Vagina (tissue), 2 donors: Measurements from ENCODE around the gene STAB2. TPM values are rescaled to one million over a fixed set of nuclear protein-coding genes. Genes with fewer than 3 reads are reported as not detected.

Source experiments
- DNase-seq, 2 donors: peaks; one replicate each; pipeline ENCODE4 v3.0.0-alpha.2; 2017; ENCODE audit errors: extremely low spot score in 2 of 2
- H3K27ac ChIP-seq: fragments of 200-600 bp; sonication (generic); one replicate; pipeline ENCODE4 v1.5.1; 2019
- H3K27me3 ChIP-seq: fragments of 200-600 bp; sonication (generic); one replicate; pipeline ENCODE4 v1.5.1; 2019
- H3K36me3 ChIP-seq, 2 donors: fragments of 200-600 bp; sonication (generic); one replicate each; pipeline ENCODE4 v1.5.1; 2017 to 2019
- H3K4me1 ChIP-seq: fragments of 200-600 bp; sonication (generic); one replicate; pipeline ENCODE4 v1.5.1; 2019
- H3K4me3 ChIP-seq, 2 donors: fragments of 200-600 bp; sonication (generic); 1 replicate in 1 of 2; 2 replicates in 1 of 2; pipeline ENCODE4 v1.5.1; 2016 to 2019
- H3K9me3 ChIP-seq: fragments of 200-600 bp; sonication (generic); one replicate; pipeline ENCODE4 v1.5.1; 2019
- CTCF ChIP-seq, 3 experiments: fragments of 450-650 bp in 2 of 3; fragments of 200-600 bp in 1 of 3; sonication (generic) in 1 of 3; IDR thresholded peaks; one replicate each; pipeline ENCODE4 v1.5.1; 2017 to 2019; ENCODE audit warnings: antibody characterized with exemption in 3 of 3, mild to moderate bottlenecking in 2 of 3, moderate library complexity in 2 of 3
- POLR2A ChIP-seq, 2 donors: fragments of 450-650 bp; IDR thresholded peaks; one replicate each; pipeline ENCODE4 v1.6.1; 2017; ENCODE audit warnings: antibody characterized with exemption in 2 of 2, mild to moderate bottlenecking in 2 of 2, moderate library complexity in 2 of 2
- POLR2AphosphoS5 ChIP-seq, 2 donors: sonication (generic); formaldehyde crosslinking; IDR thresholded peaks; one replicate each; pipeline ENCODE4 v1.9.0; 2017; ENCODE audit warnings: antibody characterized with exemption in 2 of 2, mild to moderate bottlenecking in 2 of 2, low read depth in 1 of 2; ENCODE audit not compliant: insufficient read depth in 1 of 2
- intact Hi-C: fragments of 100-400 bp; cut with DNase I; formaldehyde crosslinking; loops from one replicate; pipeline ENCODE4 v1.15.1; 2023
- total RNA-seq: library from RNA; depleted of rRNA; stranded (reverse); fragments of >200 nt; gene quantifications from one replicate; pipeline ENCODE4 v1.2.3, GENCODE V29; 2016

Gene STAB2
- total RNA-seq, 1 donor from 2014 or later, result 0.25 TPM

DNA sequence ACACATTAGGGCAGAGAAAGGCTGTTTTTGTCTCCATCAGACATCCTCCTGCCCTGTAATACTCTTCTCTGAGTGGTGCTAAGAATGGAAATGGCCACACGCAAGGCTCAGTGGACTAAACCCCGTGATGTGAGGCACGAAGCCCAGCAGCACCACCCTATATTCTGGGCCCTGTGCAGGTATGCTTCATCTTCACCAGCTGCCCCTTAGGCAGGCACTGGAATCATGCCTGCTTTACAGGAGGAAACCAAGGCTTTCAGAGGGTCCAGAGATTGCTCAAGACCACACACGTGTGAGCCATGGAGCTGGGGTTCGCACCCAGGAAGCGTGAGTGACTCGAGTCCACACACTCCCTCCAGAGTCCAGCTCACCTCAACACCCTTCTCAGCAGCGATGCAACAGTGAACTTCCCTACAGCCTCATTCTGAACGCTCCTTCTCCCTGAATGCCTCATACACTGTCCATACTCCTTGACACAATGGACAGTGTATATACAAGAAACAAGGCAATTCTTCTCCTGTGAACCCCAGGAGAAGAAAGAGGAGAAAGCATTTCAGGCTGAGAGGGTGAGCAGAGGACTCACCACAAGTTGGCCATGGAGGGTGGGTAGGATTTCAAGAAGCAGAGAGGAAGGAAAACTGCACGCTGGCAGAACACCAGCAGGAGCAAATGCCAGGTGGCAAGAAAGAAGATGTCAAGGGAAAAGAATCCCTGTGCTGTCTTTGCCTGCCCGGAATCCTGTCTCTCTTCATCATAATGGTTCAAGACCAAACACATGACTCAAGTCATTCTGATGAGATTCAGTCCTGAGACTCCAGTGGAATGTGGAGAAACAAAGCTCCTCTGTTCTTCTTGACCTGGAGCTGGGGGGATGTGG lies 214.9 kb downstream of the STAB2 start:
- Histone ChIP-seq H3K27me3 (no peaks in the 10 kb centered on the region), H3K4me3 (no peak overlapping the region), H3K9me3 (no peaks in the 10 kb centered on the region), H3K4me1 (peaks cover 47% of the 10 kb centered on the region), H3K36me3 (peaks cover 0 to 5% of the 10 kb centered on the region in 2 donors), H3K27ac (no peak overlapping the region)
- intact Hi-C loops, result no loop called here
- TF ChIP-seq POLR2AphosphoS5 (IDR thresholded peaks at IDR 0.05; ENCODE audit: insufficient read depth in 1 of 2, low read depth in 1 of 2) (no peak), POLR2A (IDR thresholded peaks at IDR 0.05) (no peak), CTCF (IDR thresholded peaks at IDR 0.05) (no peak)
- peak in 1 of 2 donors; percentile 75 for DNase-seq

GRCh38 chr12:103802586-103802886 lies 215.5 kb downstream of the STAB2 start:
- no peaks in the 10 kb centered on the region for H3K9me3 ChIP-seq
- intact Hi-C loops, result no loop called here
- peaks cover 53% of the 10 kb centered on the region for H3K4me1 ChIP-seq
- H3K4me3 ChIP-seq, result no peak overlapping the region
- no peak overlapping the region for H3K27ac ChIP-seq
- no peak for TF ChIP-seq CTCF (IDR thresholded peaks at IDR 0.05)
- no peak for TF ChIP-seq POLR2A (IDR thresholded peaks at IDR 0.05)
- no peak for TF ChIP-seq POLR2AphosphoS5 (IDR thresholded peaks at IDR 0.05; ENCODE audit: insufficient read depth in 1 of 2, low read depth in 1 of 2)
- no peaks in the 10 kb centered on the region for H3K36me3 ChIP-seq
- H3K27me3 ChIP-seq, result no peaks in the 10 kb centered on the region
- DNase-seq, result no peak

- intact Hi-C loops, result no loop called here
- DNase-seq, result no peak
- H3K9me3 ChIP-seq, result no peaks in the 10 kb centered on the region
- peaks cover 64% of the 10 kb centered on the region for H3K4me1 ChIP-seq
- no peak overlapping the region for H3K27ac ChIP-seq
- TF ChIP-seq POLR2A (IDR thresholded peaks at IDR 0.05) (no peak), CTCF (IDR thresholded peaks at IDR 0.05) (no peak), POLR2AphosphoS5 (IDR thresholded peaks at IDR 0.05; ENCODE audit: insufficient read depth in 1 of 2, low read depth in 1 of 2) (no peak)
- no peak overlapping the region for H3K4me3 ChIP-seq
- H3K27me3 ChIP-seq, result no peaks in the 10 kb centered on the region
- no peaks in the 10 kb centered on the region for H3K36me3 ChIP-seq
Measured at GRCh38 chr12:103803847-103804246, 216.8 kb downstream of the STAB2 start.

- Histone ChIP-seq H3K4me1 (peaks cover 53% of the 10 kb centered on the region), H3K27me3 (no peaks in the 10 kb centered on the region), H3K36me3 (peaks cover 0 to 2% of the 10 kb centered on the region in 2 donors), H3K27ac (peak overlapping the region; percentile 53), H3K9me3 (no peaks in the 10 kb centered on the region), H3K4me3 (no peak overlapping the region)
- DNase-seq, result peak in 1 of 2 donors; percentile 67
- intact Hi-C loops, result no loop called here
- TF ChIP-seq POLR2AphosphoS5 (IDR thresholded peaks at IDR 0.05; ENCODE audit: insufficient read depth in 1 of 2, low read depth in 1 of 2) (no peak), POLR2A (IDR thresholded peaks at IDR 0.05) (no peak), CTCF (IDR thresholded peaks at IDR 0.05) (no peak)
Measured at GRCh38 chr12:103805655-103806360, 218.7 kb downstream of the STAB2 start.

- Histone ChIP-seq H3K27ac (no peak overlapping the region), H3K9me3 (no peaks in the 10 kb centered on the region), H3K27me3 (no peaks in the 10 kb centered on the region), H3K4me1 (peaks cover 45% of the 10 kb centered on the region), H3K4me3 (no peak overlapping the region), H3K36me3 (peaks cover 0 to 5% of the 10 kb centered on the region in 2 donors)
- TF ChIP-seq POLR2A (IDR thresholded peaks at IDR 0.05) (no peak), POLR2AphosphoS5 (IDR thresholded peaks at IDR 0.05; ENCODE audit: insufficient read depth in 1 of 2, low read depth in 1 of 2) (no peak), CTCF (IDR thresholded peaks at IDR 0.05) (no peak)
- DNase-seq, result no peak
- intact Hi-C loops, result no loop called here
Measured at GRCh38 chr12:103806803-103807202, 219.7 kb downstream of the STAB2 start.
